ENCODE results near the gene EFCC1. TPM values are rescaled to one million over a fixed set of nuclear protein-coding genes. Genes with fewer than 3 reads are reported as not detected.
"Not testable (repeated sequence)": the region's sequence is repeated elsewhere in the genome, so short reads cannot be mapped to it uniquely, and the experiment has no call there.

The EFCC1 gene
- total RNA-seq, 1 donor from 2014 or later: 0.94 TPM

- no peak for DNase-seq
Measured at GRCh38 chr3:129056451-129057173, 55.5 kb downstream of the EFCC1 start.

- no peak for DNase-seq
Measured at GRCh38 chr3:129057249-129057648, 56.1 kb downstream of the EFCC1 start.

DNA sequence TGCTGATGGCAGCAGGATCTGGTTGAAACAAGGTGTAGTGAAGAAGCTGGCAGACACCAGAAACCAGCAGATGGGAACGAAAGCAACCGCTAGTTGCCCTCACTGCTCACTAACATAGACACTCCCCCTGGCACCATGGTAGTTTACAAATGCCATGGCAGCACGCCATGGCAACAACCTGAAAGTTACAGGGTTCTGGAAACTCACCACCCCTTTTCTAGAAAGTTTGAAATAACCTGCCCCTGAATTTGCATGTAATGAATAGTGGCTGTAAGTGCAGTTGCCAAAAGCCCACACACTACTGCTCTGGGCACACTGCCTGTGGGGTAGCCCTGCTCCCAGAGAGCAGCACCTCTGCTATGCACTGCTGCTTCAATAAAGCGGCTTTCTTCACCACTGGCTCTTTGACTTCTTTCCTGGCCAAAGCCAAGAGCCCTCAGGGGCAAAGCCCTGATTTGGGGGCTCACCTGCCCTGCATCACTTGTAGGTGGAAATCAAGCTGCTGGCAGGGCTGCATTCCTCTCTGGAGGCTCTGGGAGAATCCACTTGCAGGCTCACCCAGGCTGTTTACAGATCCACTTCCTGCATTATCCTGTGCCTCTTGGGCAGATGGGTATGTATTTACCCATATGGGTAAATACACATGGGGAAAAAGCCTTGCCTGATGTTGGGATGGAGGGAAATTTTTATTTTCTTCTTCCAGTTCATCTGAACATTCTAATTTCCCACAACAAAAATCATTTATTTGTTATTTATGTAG lies 57.5 kb downstream of the EFCC1 start:
- peak; percentile 13 for DNase-seq

- no peak for DNase-seq
Measured at GRCh38 chr3:129059311-129059958, 58.3 kb downstream of the EFCC1 start.

- DNase-seq: no peak
Measured at GRCh38 chr3:129060276-129061022, 59.3 kb downstream of the EFCC1 start, which contains the start of gene GP9. TSS of gene GP9 (plus strand) at chr3:129060779. CDS start at chr3:129061740, 961 bp downstream.

DNA sequence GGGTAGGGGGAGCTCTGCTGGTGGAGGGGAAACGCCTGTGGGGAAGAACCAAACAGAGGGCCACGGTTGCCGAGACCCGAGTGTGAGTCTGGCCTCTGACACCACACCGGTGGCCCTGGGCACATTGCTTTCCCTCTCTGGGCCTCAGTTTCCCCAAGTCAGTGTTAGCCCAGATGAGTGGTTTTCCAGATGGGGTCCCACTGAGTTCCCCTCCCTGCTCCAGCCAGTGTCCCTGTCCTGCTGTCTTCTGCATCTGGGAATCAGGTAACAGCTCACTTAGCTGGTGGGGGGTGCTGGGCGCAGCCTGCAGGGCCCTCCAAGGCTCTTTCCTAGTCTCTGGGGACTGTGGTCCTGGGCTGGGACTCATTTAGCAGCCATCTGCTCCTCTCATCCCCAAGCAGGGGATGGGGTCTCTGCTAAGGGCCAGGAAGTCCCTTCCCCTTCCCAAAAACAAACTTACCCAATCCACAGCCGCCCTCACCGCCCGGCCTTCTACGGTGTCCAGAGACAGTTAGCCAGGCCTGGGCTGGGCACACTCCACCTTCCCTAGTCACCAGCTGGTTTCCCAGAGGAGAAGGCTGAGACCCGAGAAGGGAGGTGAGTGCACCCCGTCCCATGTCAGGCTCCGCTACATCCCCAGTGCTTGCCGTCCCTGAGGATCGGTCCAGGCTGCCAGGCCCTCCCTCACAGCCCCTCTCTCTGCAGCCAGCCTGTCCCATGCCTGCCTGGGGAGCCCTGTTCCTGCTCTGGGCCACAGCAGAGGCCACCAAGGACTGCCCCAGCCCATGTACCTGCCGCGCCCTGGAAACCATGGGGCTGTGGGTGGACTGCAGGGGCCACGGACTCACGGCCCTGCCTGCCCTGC lies 60.2 kb downstream of the EFCC1 start:
- DNase-seq: no peak

- no peak for DNase-seq
Measured at GRCh38 chr3:129061888-129062834, 61.1 kb downstream of the EFCC1 start.

DNA sequence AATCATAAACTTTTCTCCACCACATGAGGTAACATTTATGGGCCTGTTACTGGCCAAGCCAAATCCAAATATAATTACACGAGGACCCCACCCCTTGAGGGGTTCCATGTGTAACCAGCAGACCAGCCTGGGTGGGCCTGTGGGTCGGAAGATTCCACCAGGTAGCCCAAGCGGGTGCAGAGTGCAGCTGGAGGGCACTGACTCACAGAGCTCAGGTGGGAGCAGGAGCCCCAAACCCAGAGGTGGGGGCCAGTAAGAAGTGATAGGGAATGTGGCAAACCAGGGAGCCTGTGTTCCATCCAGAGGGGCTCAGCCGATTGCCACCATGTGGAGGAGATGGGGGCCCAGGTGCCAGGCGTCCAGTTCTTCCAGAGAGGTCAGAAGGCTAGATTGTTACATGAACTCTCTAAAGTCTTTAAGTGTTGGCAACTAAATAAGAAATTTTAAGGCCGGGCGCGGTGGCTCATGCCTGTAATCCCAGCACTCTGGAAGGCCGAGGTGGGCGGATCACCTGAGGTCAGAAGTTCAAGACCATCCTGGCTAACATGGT lies 62.1 kb downstream of the EFCC1 start:
- DNase-seq: no peak

DNA sequence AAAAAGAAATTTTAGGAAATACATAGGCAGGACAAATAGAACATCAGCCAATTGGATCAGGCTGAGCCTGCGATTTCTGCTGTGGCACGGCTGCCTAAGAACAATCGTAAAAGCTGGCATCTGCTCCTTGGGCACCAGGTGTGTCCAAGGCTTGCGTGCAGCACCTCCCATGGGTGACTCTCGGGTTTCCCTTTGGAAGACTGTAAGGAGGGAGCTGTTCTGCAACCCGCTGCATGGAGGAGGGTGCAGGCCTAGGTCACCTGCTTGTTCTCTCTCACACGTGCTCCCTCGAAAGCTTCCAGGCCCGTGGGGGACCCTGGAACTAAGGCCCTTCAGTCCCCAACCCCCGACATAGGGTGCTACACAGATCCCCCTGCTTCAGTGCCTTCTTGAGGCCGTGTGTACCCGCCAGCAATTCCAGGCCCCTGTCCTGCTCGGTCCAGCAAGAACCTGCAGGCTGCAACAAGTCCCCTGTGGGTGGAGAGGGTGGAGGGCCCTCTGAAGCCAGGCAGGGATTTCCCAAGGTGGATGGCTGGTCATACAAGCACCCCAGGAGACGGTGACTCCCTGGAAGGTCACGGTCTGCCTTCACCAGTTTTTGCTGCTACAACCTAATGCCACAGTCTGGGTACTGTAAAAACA lies 62.9 kb downstream of the EFCC1 start:
- no peak for DNase-seq

GRCh38 chr3:129065016-129065719 lies 64.1 kb downstream of the EFCC1 start:
- no peak for DNase-seq

GRCh38 chr3:129065720-129066073 lies 64.6 kb downstream of the EFCC1 start:
- no peak for DNase-seq

- DNase-seq: not testable (repeated sequence)
Measured at GRCh38 chr3:129067719-129068118, 66.6 kb downstream of the EFCC1 start.

DNA sequence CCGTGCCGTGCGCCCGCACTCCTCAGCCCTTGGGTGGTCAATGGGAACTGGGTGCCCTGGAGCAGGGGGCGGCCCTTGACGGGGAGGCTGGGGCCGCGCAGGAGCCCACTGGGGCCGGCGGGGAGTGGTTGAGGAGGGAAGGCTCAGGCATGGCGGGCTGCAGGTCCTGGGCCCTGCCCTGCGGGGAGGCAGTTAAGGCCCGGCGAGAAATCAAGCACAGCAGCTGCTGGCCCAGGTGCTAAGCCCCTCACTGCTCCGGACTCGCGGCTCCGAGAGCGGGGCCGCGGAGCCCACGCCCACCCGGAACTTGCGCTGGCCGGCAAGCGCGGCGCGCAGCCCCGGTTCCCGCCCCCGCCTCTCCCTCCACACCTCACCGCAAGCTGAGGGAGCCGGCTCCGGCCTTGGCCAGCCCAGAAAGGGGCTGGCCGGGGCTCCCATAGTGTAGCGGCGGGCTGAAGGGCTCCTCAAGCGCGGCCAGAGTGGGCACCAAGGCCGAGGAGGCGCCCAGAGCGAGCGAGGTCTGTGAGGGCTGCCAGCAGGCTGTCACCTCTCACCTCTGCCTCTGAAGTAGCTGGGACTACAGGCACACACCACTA lies 67.3 kb downstream of the EFCC1 start:
- no peak for DNase-seq

DNA sequence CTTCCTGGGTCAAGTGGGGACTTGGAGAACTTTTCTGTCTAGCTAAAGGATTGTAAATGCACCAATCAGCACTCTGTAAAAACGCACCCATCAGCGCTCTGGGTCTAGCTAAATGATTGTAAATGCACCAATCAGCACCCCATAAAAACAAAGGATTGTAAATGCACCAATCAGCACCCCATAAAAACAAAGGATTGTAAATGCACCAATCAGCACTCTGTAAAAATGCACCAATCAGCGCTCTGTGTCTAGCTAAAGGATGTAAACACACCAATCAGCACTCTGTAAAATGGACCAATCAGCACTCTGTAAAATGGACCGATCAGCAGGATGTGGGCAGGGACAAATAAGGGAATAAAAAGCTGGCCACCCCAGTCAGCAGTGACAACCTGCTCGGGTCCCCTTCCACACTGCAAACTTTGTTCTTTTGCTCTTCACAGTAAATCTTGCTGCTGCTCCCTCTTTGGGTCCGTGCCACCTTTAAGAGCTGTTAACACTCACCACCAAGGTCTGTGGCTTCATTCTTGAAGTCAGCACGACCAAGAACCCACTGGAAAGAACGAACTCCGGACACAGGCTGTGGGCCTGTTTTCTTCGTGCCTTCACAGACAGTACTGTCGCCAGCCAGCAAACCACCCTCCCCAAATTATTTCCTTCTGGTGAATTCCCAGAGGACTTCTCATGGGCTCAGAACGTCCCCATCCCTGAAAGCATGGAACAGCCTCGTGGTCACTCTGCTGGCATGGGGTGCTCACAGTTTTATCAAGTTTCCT lies 68.4 kb downstream of the EFCC1 start:
- not testable (repeated sequence) for DNase-seq

DNA sequence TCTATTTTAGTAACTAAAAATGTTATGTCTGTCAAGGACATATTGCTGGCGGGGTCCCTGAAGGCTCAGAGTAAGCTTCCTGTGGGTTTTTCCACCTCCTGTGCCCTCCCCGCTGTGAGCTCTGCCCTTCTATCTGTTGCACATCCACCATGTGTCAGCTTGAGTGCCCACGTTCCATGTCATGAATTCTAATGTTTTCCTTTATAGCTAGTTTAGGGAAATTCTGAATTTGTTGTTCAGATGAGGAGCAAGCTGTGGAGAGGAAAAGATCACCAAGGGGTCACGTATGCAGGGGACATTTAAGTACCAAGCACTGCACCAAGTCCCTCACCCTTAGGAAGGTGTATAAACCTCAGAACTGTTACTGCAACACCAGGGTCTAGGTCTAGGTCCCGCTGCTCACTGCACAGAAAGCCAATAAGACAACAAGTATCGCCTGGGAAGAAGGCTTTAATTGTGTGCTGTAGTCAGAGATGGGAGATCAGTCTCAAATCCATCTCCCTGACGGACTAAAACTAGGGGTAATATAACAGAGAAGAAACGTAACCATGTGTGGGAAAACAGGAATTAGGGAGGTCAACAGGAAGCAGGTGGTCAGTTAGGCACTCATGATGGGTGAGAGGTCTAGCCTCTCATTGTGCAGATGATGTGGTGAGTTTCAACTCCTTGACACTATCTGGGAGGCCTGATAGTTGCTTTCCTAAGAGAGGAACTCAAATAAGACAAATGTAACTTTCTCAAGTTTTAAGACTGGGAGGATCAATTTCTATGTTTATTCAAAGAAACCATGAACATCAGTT lies 69.2 kb downstream of the EFCC1 start:
- no peak for DNase-seq

DNA sequence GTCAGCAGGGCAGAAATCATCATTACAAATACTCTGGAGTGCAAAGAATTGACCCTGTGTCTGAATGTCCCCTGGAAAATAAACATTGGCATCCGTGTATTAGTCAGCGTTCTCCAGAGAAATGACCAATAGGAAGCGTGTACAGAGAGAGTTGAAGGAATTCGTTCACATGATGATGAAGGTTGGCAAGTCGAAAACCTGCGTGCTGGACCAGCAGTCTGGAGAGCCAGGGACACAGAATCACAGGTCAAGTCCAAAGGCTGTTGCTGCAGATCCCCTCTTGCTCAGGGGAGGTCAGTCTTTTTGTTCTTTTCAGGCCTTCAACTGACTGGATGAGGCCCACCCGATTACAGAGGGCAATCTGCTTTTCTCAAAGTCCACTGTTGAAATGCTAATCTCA lies 76.1 kb downstream of the EFCC1 start:
- DNase-seq: no peak

- no peak for DNase-seq
Measured at GRCh38 chr3:129078510-129078909, 77.4 kb downstream of the EFCC1 start.

Data from occipital lobe (tissue), 2 donors.